MCF 10A (cell line): Measurements from ENCODE around the gene NEU2. TPM values are rescaled to one million over a fixed set of nuclear protein-coding genes. Genes with fewer than 3 reads are reported as not detected.
A peak's percentile ranks its signal among the peaks of the same experiment; 100 is the strongest.

Source experiments
- BruUV-seq: library from RNA; stranded (reverse); fragments of 400-500 nt; replicated peaks from 2 replicates; lab custom pipeline; 2021; lab: Mats Ljungman, UMichigan
- CTCF ChIA-PET: fragments of 300-600 bp; sonication (Branson Sonifier 250); formaldehyde crosslinking; extraction: SDS; loops from one replicate; lab custom pipeline; 2021; ENCODE audit warnings: antibody characterized with exemption, inconsistent platforms; lab: Yijun Ruan, JAX
- POLR2A ChIA-PET: fragments of 300-600, 350-650 bp; sonication (Branson Sonifier 250); formaldehyde crosslinking; extraction: SDS; loops from one replicate; lab custom pipeline; 2020; ENCODE audit warnings: antibody characterized with exemption, inconsistent platforms; lab: Yijun Ruan, JAX
- DNase-seq: peaks from one replicate; pipeline ENCODE4 v3.0.0-alpha.2; 2018; ENCODE audit not compliant: unreplicated experiment
- H3K27ac Mint-ChIP-seq: one replicate; pipeline ENCODE4 v1.8.0; 2022; ENCODE audit warnings: mild to moderate bottlenecking, low read depth, mixed read lengths; ENCODE audit not compliant: unreplicated experiment
- H3K27me3 Mint-ChIP-seq: one replicate; pipeline ENCODE4 v1.8.0; 2022; ENCODE audit warnings: mixed read lengths; ENCODE audit not compliant: insufficient read depth, unreplicated experiment
- H3K36me3 Mint-ChIP-seq: one replicate; pipeline ENCODE4 v1.8.0; 2022; ENCODE audit warnings: mild to moderate bottlenecking, moderate library complexity, mixed read lengths; ENCODE audit not compliant: insufficient read depth, unreplicated experiment
- H3K4me1 Mint-ChIP-seq: one replicate; pipeline ENCODE4 v1.8.0; 2022; ENCODE audit warnings: mixed read lengths; ENCODE audit not compliant: insufficient read depth, unreplicated experiment
- H3K4me3 Mint-ChIP-seq: one replicate; pipeline ENCODE4 v1.8.0; 2022; ENCODE audit warnings: mild to moderate bottlenecking, moderate library complexity, mixed read lengths; ENCODE audit not compliant: unreplicated experiment
- H3K9me3 Mint-ChIP-seq: one replicate; pipeline ENCODE4 v1.8.0; 2022; ENCODE audit warnings: mixed read lengths; ENCODE audit not compliant: unreplicated experiment
- CTCF ChIP-seq: fragments of 200-600 bp; IDR thresholded peaks from one replicate; pipeline ENCODE4 v1.8.0; 2022; ENCODE audit warnings: antibody characterized with exemption, mild to moderate bottlenecking; ENCODE audit not compliant: unreplicated experiment
- intact Hi-C: fragments of 100-400 bp; cut with micrococcal nuclease; formaldehyde crosslinking; loops from 2 replicates; pipeline ENCODE4 v1.14.1; 2022
- total RNA-seq: library from RNA; stranded (reverse); gene quantifications from 2 replicates; pipeline ENCODE4 v1.2.3, GENCODE V29; 2022

Gene NEU2
- total RNA-seq, 1 experiment from 2014 or later = not detected

GRCh38 chr2:232984451-232985207 is 47.8 kb upstream of the NEU2 start:
- H3K4me3 Mint-ChIP-seq = no peak overlapping the region
- H3K27ac Mint-ChIP-seq = no peak overlapping the region
- H3K36me3 Mint-ChIP-seq = peaks cover 6% of the 10 kb centered on the region
- H3K9me3 Mint-ChIP-seq = peaks cover 8% of the 10 kb centered on the region
- BruUV-seq = no TSS peak
- TF ChIP-seq CTCF = no peak
- H3K27me3 Mint-ChIP-seq = no peaks in the 10 kb centered on the region
- ChIA-PET POLR2A (no interaction called here), CTCF (no interaction called here)
- DNase-seq = no peak
- intact Hi-C loops = loop anchor here (5.0 kb wide), 1 partner anchor 132 kb away; no protein-coding TSS in a partner anchor
- H3K4me1 Mint-ChIP-seq = peaks cover 25% of the 10 kb centered on the region

- BruUV-seq = no TSS peak
- no peak for DNase-seq
- CTCF ChIA-PET = no interaction called here
- peaks cover 6% of the 10 kb centered on the region for H3K36me3 Mint-ChIP-seq
- peaks cover 18% of the 10 kb centered on the region for H3K4me1 Mint-ChIP-seq
- H3K27ac Mint-ChIP-seq = peak overlapping the region; percentile 76
- no peak overlapping the region for H3K4me3 Mint-ChIP-seq
- no peak for TF ChIP-seq CTCF
- intact Hi-C loops = no loop called here
- POLR2A ChIA-PET = interaction anchor here (0.7 kb wide), 1 partner anchor 9 kb away, joined by 3 read pairs; no protein-coding TSS in a partner anchor
- H3K27me3 Mint-ChIP-seq = no peaks in the 10 kb centered on the region
- H3K9me3 Mint-ChIP-seq = peaks cover 8% of the 10 kb centered on the region
Measured at GRCh38 chr2:232986155-232986554, 46.3 kb upstream of the NEU2 start.

- no peak for TF ChIP-seq CTCF
- POLR2A ChIA-PET = no interaction called here
- no peak overlapping the region for H3K27ac Mint-ChIP-seq
- no TSS peak for BruUV-seq
- peaks cover 10% of the 10 kb centered on the region for H3K4me1 Mint-ChIP-seq
- intact Hi-C loops = no loop called here
- no peak overlapping the region for H3K4me3 Mint-ChIP-seq
- no peaks in the 10 kb centered on the region for H3K27me3 Mint-ChIP-seq
- no peaks in the 10 kb centered on the region for H3K36me3 Mint-ChIP-seq
- CTCF ChIA-PET = no interaction called here
- H3K9me3 Mint-ChIP-seq = peaks cover 7% of the 10 kb centered on the region
- peak; percentile 32 for DNase-seq
Measured at GRCh38 chr2:232993231-232993821, 39.1 kb upstream of the NEU2 start.

GRCh38 chr2:232994446-232994845 is 38.0 kb upstream of the NEU2 start:
- Mint-ChIP-seq H3K4me3 (no peak overlapping the region), H3K36me3 (no peaks in the 10 kb centered on the region), H3K9me3 (peaks cover 7% of the 10 kb centered on the region), H3K4me1 (peaks cover 4% of the 10 kb centered on the region), H3K27ac (no peak overlapping the region), H3K27me3 (no peaks in the 10 kb centered on the region)
- intact Hi-C loops = no loop called here
- CTCF ChIA-PET = no interaction called here
- POLR2A ChIA-PET = no interaction called here
- no peak for DNase-seq
- BruUV-seq = no TSS peak
- TF ChIP-seq CTCF = no peak
